ENCODE results near the gene ZNF341. TPM values are rescaled to one million over a fixed set of nuclear protein-coding genes. Genes with fewer than 3 reads are reported as not detected.

ZNF341 gene
- total and polyA plus RNA-seq, 9 of the 15 experiments (the other 6 are each of a cell fraction or from before 2014, with no cell fraction given) = 0.08 to 2.6 (median 1.0) TPM

GRCh38 chr20:33827634-33828325, 96.0 kb downstream of the ZNF341 start (continued):
- TF ChIP-seq ZNF280B (CRISPR knock-in tag; IDR thresholded peaks at IDR 0.05) (no peak), ASH1L (IDR thresholded peaks at IDR 0.05; ENCODE audit: borderline replicate concordance, low read depth, partially characterized antibody) (no peak), RB1 (IDR thresholded peaks at IDR 0.05; ENCODE audit: low read depth) (no peak), SMARCA5 (IDR thresholded peaks at IDR 0.05) (no peak), CAMTA2 (CRISPR knock-in tag; conservative IDR thresholded peaks at IDR 0.05) (no peak), SAFB2 (IDR thresholded peaks at IDR 0.05; ENCODE audit: borderline replicate concordance, low read depth, low read length, severe bottlenecking) (no peak), HBP1 (CRISPR knock-in tag; IDR thresholded peaks at IDR 0.05) (no peak), TSHZ1 (CRISPR knock-in tag; IDR thresholded peaks at IDR 0.05) (no peak), TRIM24 (IDR thresholded peaks at IDR 0.05) (no peak)

All from K562 (cell line).